DND-41 (cell line): ENCODE measurements around the gene FRMD3.

ENCODE experiments used
- ATAC-seq: fragments of 200-7000 bp; cut with Tn5 transposase; 3 replicates; pipeline ENCODE4 v1.9.1; 2021; ENCODE audit warnings: low read depth; ENCODE audit not compliant: insufficient read depth
- DNase-seq: peaks from one replicate; pipeline ENCODE4 v3.0.0-alpha.2; 2020
- H2AFZ ChIP-seq: 2 replicates; pipeline ENCODE4 v1.6.0; 2012; ENCODE audit warnings: low read depth, low read length
- H3K27ac ChIP-seq: 2 replicates; pipeline ENCODE4 v1.5.1; 2012; ENCODE audit warnings: low read length, inconsistent platforms
- H3K27me3 ChIP-seq: fragments of 200-600 bp; sonication (generic); 2 replicates; pipeline ENCODE4 v1.6.0; 2012; ENCODE audit warnings: low read length, mild to moderate bottlenecking, inconsistent platforms; ENCODE audit not compliant: insufficient read depth, poor library complexity
- H3K36me3 ChIP-seq: 2 replicates; pipeline ENCODE4 v1.5.1; 2012; ENCODE audit warnings: low read length, inconsistent platforms; ENCODE audit not compliant: insufficient read depth
- H3K4me1 ChIP-seq: 2 replicates; pipeline ENCODE4 v1.5.1; 2012; ENCODE audit warnings: mild to moderate bottlenecking, low read length; ENCODE audit not compliant: insufficient read depth
- H3K4me2 ChIP-seq: 2 replicates; pipeline ENCODE4 v1.6.0; 2012; ENCODE audit warnings: mild to moderate bottlenecking, moderate library complexity, low read length, inconsistent platforms; ENCODE audit not compliant: insufficient read depth
- H3K4me3 ChIP-seq, 2 experiments: fragments of 200-600 bp in 1 of 2; shearing (Covaris generic) in 1 of 2; 2 replicates each; pipeline ENCODE4 v1.5.1; 2012 to 2016; ENCODE audit warnings: inconsistent platforms in 2 of 2, low read length in 2 of 2, mild to moderate bottlenecking in 2 of 2, low read depth in 1 of 2, moderate library complexity in 1 of 2
- H3K79me2 ChIP-seq: 2 replicates; pipeline ENCODE4 v1.6.0; 2012; ENCODE audit warnings: low read length, inconsistent platforms; ENCODE audit not compliant: insufficient read depth
- H3K9ac ChIP-seq: 2 replicates; pipeline ENCODE4 v1.6.0; 2012; ENCODE audit warnings: low read depth, mild to moderate bottlenecking, inconsistent platforms, low read length, moderate library complexity
- H3K9me3 ChIP-seq: 2 replicates; pipeline ENCODE4 v1.5.1; 2012; ENCODE audit warnings: low read length, moderate library complexity, mild to moderate bottlenecking, inconsistent platforms; ENCODE audit not compliant: insufficient read depth, severe bottlenecking
- H4K20me1 ChIP-seq: 2 replicates; pipeline ENCODE4 v1.6.0; 2012; ENCODE audit warnings: low read length; ENCODE audit not compliant: insufficient read depth
- EZH2 ChIP-seq: IDR thresholded peaks from 3 replicates; pipeline ENCODE4 v1.6.1; 2012; ENCODE audit warnings: borderline replicate concordance, low read depth, mild to moderate bottlenecking, moderate library complexity, low read length, inconsistent platforms; ENCODE audit not compliant: severe bottlenecking
- TF ChIP-seq, protein P1 (sequence below): IDR thresholded peaks from 2 replicates; pipeline ENCODE4 v1.5.1; 2012; ENCODE audit warnings: borderline replicate concordance, low read length, moderate library complexity, mild to moderate bottlenecking; ENCODE audit not compliant: poor library complexity, severe bottlenecking; ENCODE audit errors: extremely low read depth

Gene FRMD3

DNA sequence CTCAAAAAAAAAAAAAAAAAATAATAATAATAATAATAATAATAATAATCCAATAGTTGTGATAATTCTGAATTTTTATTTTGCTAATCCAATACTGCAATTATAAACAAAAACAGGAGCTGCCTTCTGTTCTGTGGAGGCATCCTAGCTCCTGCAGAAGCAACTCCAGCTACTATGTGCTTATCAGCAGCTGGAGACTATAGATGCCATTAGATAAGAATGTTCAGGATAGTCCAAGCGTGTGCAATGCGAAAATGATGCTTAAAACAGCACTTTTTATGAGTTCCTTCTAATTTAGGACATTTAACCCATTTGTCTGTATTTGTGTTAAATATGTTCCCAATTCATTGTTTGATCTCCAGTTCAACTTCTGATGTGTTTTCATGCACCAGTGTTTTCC, 254.7 kb downstream of the FRMD3 start:
- no peaks in the 10 kb centered on the region for H3K79me2 ChIP-seq
- no peak overlapping the region for H3K4me2 ChIP-seq
- H4K20me1 ChIP-seq, result no peaks in the 10 kb centered on the region
- H3K9ac ChIP-seq, result no peak overlapping the region
- H3K4me1 ChIP-seq, result no peaks in the 10 kb centered on the region
- no peaks in the 10 kb centered on the region for H3K36me3 ChIP-seq
- H3K4me3 ChIP-seq, result no peak overlapping the region
- no peak overlapping the region for H2AFZ ChIP-seq
- H3K9me3 ChIP-seq, result no peaks in the 10 kb centered on the region
- H3K27ac ChIP-seq, result no peak overlapping the region
- no peak for TF ChIP-seq EZH2
- TF ChIP-seq, protein P1, sequence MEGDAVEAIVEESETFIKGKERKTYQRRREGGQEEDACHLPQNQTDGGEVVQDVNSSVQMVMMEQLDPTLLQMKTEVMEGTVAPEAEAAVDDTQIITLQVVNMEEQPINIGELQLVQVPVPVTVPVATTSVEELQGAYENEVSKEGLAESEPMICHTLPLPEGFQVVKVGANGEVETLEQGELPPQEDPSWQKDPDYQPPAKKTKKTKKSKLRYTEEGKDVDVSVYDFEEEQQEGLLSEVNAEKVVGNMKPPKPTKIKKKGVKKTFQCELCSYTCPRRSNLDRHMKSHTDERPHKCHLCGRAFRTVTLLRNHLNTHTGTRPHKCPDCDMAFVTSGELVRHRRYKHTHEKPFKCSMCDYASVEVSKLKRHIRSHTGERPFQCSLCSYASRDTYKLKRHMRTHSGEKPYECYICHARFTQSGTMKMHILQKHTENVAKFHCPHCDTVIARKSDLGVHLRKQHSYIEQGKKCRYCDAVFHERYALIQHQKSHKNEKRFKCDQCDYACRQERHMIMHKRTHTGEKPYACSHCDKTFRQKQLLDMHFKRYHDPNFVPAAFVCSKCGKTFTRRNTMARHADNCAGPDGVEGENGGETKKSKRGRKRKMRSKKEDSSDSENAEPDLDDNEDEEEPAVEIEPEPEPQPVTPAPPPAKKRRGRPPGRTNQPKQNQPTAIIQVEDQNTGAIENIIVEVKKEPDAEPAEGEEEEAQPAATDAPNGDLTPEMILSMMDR, result no peak
- DNase-seq (no peak), ATAC-seq (no peak)
- no peaks in the 10 kb centered on the region for H3K27me3 ChIP-seq

DNA sequence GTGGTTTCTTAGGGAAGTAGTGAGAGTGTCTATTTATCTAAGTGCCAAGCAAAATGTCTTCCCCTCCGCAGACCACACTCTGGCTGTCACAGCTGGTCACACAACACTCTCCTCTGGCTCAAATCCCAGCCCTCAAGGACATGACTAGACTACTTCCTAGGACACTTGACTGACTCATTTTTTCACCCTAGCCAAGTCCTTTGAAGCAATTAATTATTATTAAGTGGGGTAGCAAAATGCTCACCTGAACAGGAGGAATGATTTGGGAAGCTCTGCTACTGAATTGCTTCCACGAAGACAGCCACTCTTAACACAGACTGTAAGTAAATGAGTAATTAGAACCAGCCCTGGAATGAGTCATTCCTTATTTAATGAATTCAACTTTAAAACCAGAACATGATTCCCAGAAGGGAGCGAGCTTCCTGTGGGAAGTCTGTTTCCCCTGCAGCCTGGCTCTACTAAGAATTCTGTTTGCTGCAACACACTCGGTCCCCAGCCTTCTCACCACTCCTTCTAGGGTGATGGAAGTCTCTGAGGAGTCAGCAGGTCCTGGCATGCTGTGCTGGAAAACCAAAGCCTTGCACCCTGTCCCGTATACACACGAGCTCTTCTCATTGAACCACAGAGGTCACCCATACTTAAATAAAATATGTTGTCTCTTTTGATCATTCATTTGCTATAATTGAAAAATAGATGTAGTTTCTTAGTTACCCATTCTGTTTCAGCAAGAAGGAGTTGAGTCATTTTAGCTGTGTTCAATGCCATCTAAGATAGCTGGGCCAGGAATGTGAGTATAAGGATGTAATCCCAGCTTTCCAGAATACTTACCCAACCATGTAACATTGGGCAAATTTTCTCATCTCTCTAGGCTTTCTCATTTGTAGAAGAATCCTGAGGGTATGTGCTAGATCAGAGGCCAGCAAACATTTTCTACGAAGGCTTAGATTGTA, 256.6 kb downstream of the FRMD3 start:
- H3K4me3 ChIP-seq, result no peak overlapping the region
- H4K20me1 ChIP-seq, result no peaks in the 10 kb centered on the region
- no peak overlapping the region for H2AFZ ChIP-seq
- DNase-seq (no peak), ATAC-seq (no peak)
- no peaks in the 10 kb centered on the region for H3K9me3 ChIP-seq
- H3K4me2 ChIP-seq, result no peak overlapping the region
- H3K4me1 ChIP-seq, result no peaks in the 10 kb centered on the region
- H3K9ac ChIP-seq, result no peak overlapping the region
- H3K36me3 ChIP-seq, result no peaks in the 10 kb centered on the region
- no peak for TF ChIP-seq EZH2
- TF ChIP-seq, protein P1, result no peak
- H3K27ac ChIP-seq, result no peak overlapping the region
- H3K27me3 ChIP-seq, result no peaks in the 10 kb centered on the region
- H3K79me2 ChIP-seq, result no peaks in the 10 kb centered on the region

DNA sequence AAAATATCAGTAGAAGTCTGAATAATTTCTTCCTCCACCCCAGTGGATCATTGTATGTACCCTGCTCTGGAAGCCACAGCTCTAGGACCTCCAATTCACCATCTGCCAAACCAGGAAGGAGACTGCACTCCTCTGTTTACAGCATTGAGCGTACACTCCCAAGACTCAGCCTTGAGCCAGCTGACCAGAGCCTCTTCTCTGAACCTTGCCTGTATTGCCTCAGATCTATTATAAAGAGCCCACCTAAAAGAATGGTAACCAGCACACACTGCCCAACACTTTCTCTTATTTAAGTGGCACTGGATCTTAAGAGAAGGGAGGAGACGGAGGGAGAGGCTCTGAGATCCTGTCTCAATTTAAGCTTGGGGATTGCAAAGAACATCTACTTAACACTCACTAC, 257.4 kb downstream of the FRMD3 start:
- ATAC-seq (no peak), DNase-seq (no peak)
- H3K9me3 ChIP-seq, result no peaks in the 10 kb centered on the region
- no peak overlapping the region for H3K4me3 ChIP-seq
- H3K4me1 ChIP-seq, result no peaks in the 10 kb centered on the region
- H3K4me2 ChIP-seq, result no peak overlapping the region
- no peaks in the 10 kb centered on the region for H3K79me2 ChIP-seq
- no peak overlapping the region for H2AFZ ChIP-seq
- no peaks in the 10 kb centered on the region for H3K27me3 ChIP-seq
- no peak overlapping the region for H3K27ac ChIP-seq
- H4K20me1 ChIP-seq, result no peaks in the 10 kb centered on the region
- no peak for TF ChIP-seq EZH2
- TF ChIP-seq, protein P1, result no peak
- no peaks in the 10 kb centered on the region for H3K36me3 ChIP-seq
- no peak overlapping the region for H3K9ac ChIP-seq
